Neural cell (in vitro differentiated cells): Measurements from ENCODE around the gene ISL2. TPM values are rescaled to one million over a fixed set of nuclear protein-coding genes. Genes with fewer than 3 reads are reported as not detected.

Experiments used
- H2AFZ ChIP-seq: fragments of 200-600, 300-800 bp; sonication (generic), shearing (Covaris generic); 2 replicates; pipeline ENCODE4 v1.6.0; 2014; ENCODE audit warnings: low read depth, mild to moderate bottlenecking, antibody characterized with exemption, low read length, moderate library complexity
- H3F3A ChIP-seq: fragments of 200-600 bp; shearing (Covaris generic); 2 replicates; pipeline ENCODE4 v1.6.1; 2016; ENCODE audit warnings: mild to moderate bottlenecking, moderate library complexity, mixed read lengths, antibody characterized with exemption, low read length; ENCODE audit not compliant: insufficient read depth, poor library complexity, severe bottlenecking
- H3K27ac ChIP-seq: fragments of 200-600, 300-800 bp; sonication (generic), shearing (Covaris generic); 2 replicates; pipeline ENCODE4 v1.5.1; 2014; ENCODE audit warnings: mild to moderate bottlenecking, low read length, moderate library complexity
- H3K27me3 ChIP-seq: fragments of 300-800, 200-600 bp; sonication (generic), shearing (Covaris generic); 2 replicates; pipeline ENCODE4 v1.6.0; 2014; ENCODE audit warnings: mild to moderate bottlenecking, low read depth, low read length, moderate library complexity; ENCODE audit not compliant: insufficient read depth
- H3K36me3 ChIP-seq: fragments of 300-800, 200-600 bp; sonication (generic), shearing (Covaris generic); 2 replicates; pipeline ENCODE4 v1.5.1; 2014; ENCODE audit warnings: mild to moderate bottlenecking, antibody characterized with exemption, low read length, moderate library complexity; ENCODE audit not compliant: insufficient read depth
- H3K4me2 ChIP-seq: fragments of 300-800, 200-600 bp; sonication (generic), shearing (Covaris generic); 2 replicates; pipeline ENCODE4 v1.6.0; 2014; ENCODE audit warnings: mild to moderate bottlenecking, low read length
- H3K4me3 ChIP-seq: fragments of 300-800, 200-600 bp; sonication (generic), shearing (Covaris generic); 2 replicates; pipeline ENCODE4 v1.5.1; 2014; ENCODE audit warnings: mild to moderate bottlenecking, low read length, moderate library complexity
- H3K79me2 ChIP-seq: fragments of 200-600 bp; shearing (Covaris generic); replicated peaks from 2 replicates; pipeline ENCODE4 v1.6.0; 2014; ENCODE audit warnings: mild to moderate bottlenecking, low read length, moderate library complexity; ENCODE audit not compliant: insufficient read depth
- H3K9ac ChIP-seq: fragments of 300-800, 200-600 bp; sonication (generic), shearing (Covaris generic); 2 replicates; pipeline ENCODE4 v1.6.1; 2016; ENCODE audit warnings: mild to moderate bottlenecking, low read length, mixed read lengths
- H3K9me2 ChIP-seq: fragments of 200-600 bp; shearing (Covaris generic); 2 replicates; pipeline ENCODE4 v1.6.1; 2016; ENCODE audit warnings: mild to moderate bottlenecking, low read length, mixed read lengths; ENCODE audit not compliant: insufficient read depth
- H3K9me3 ChIP-seq: fragments of 200-600, 300-800 bp; sonication (generic), shearing (Covaris generic); 2 replicates; pipeline ENCODE4 v1.6.1; 2016; ENCODE audit warnings: mild to moderate bottlenecking, mixed run types, low read length, moderate library complexity, mixed read lengths
- H4K20me1 ChIP-seq: fragments of 200-600 bp; shearing (Covaris generic); 2 replicates; pipeline ENCODE4 v1.6.1; 2016; ENCODE audit warnings: mild to moderate bottlenecking, mixed run types; ENCODE audit not compliant: insufficient read depth
- EP300 ChIP-seq: fragments of 450-650 bp; conservative IDR thresholded peaks from 2 replicates; pipeline ENCODE4 v1.6.1; 2014; ENCODE audit warnings: antibody characterized with exemption, mild to moderate bottlenecking, moderate library complexity; ENCODE audit not compliant: poor library complexity, severe bottlenecking
- EZH2 ChIP-seq: fragments of 200-600, 300-800 bp; shearing (Covaris generic), sonication (generic); IDR thresholded peaks from 2 replicates; pipeline ENCODE4 v1.6.1; 2014; ENCODE audit warnings: antibody characterized with exemption, low read length, borderline replicate concordance, mild to moderate bottlenecking; ENCODE audit not compliant: insufficient read depth, poor library complexity, severe bottlenecking
- MXI1 ChIP-seq: fragments of 450-650 bp; conservative IDR thresholded peaks from 2 replicates; pipeline ENCODE4 v1.6.1; 2014; ENCODE audit warnings: antibody characterized with exemption, mild to moderate bottlenecking; ENCODE audit not compliant: poor library complexity, severe bottlenecking
- POLR2AphosphoS5 ChIP-seq: IDR thresholded peaks from 2 replicates; pipeline ENCODE4 v1.6.1; 2012
- RAD21 ChIP-seq: fragments of 450-650 bp; conservative IDR thresholded peaks from 2 replicates; pipeline ENCODE4 v1.6.1; 2014; ENCODE audit warnings: antibody characterized with exemption, mild to moderate bottlenecking, moderate library complexity
- SMC3 ChIP-seq: fragments of 450-650 bp; conservative IDR thresholded peaks from 2 replicates; pipeline ENCODE4 v1.6.1; 2014; ENCODE audit warnings: antibody characterized with exemption, mild to moderate bottlenecking, moderate library complexity; ENCODE audit not compliant: poor library complexity
- TAF1 ChIP-seq: IDR thresholded peaks from 2 replicates; pipeline ENCODE4 v1.6.1; 2012; ENCODE audit warnings: low read depth
- polyA plus RNA-seq: library from polyadenylated mRNA; depleted of rRNA; stranded (reverse); fragments of >200 nt; gene quantifications from 2 replicates; pipeline ENCODE4 v1.2.3, GENCODE V29; 2014
- TF ChIP-seq, protein P1 (sequence below): fragments of 450-650 bp; IDR thresholded peaks from 2 replicates; pipeline ENCODE4 v1.5.1; 2014; ENCODE audit warnings: antibody characterized with exemption, mild to moderate bottlenecking, moderate library complexity; ENCODE audit not compliant: poor library complexity, severe bottlenecking
- TF ChIP-seq, protein P2 (sequence below): IDR thresholded peaks from 2 replicates; pipeline ENCODE4 v1.6.1; 2012; ENCODE audit warnings: borderline replicate concordance

ISL2 gene
- polyA plus RNA-seq, 1 donor from 2014 or later = not detected

DNA sequence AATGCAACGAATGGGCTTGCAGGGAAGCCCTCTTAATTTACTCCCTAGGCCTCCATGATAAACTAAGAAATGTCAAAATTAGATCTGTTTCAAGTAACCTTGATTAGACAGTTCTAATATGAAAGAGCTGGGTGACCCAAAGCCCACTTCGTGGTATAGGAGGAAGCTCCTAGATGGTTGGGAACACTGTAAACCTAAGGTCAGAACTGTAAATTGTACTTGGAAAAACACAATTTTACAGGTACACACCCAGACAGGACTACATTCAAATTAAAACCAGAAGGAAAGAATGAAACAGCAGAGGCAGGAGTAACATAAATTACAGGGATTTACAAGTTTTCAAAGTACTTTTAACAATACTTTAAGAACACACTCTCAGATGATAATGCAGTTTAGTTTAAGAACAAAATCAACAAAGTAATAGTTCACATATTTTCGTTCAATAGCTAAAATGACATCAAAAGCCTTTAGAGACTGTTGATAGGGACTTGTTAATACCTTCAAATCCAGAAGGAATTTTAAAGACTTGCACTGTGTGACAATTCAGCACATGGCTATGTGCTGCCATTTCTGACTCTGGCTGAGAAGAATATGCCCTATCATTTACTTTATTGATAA lies 18.4 kb downstream of the ISL2 start:
- Histone ChIP-seq H2AFZ (no peak overlapping the region), H3K9ac (no peak overlapping the region), H3K36me3 (no peaks in the 10 kb centered on the region), H3K4me3 (no peak overlapping the region), H3K27ac (no peak overlapping the region), H3K9me2 (no peaks in the 10 kb centered on the region), H3K79me2 (no peaks in the 10 kb centered on the region), H4K20me1 (no peaks in the 10 kb centered on the region), H3F3A (no peaks in the 10 kb centered on the region), H3K27me3 (no peaks in the 10 kb centered on the region), H3K9me3 (no peaks in the 10 kb centered on the region), H3K4me2 (no peak overlapping the region)
- TF ChIP-seq RAD21 (no peak), TAF1 (no peak), EP300 (no peak), SMC3 (no peak), EZH2 (no peak), MXI1 (no peak), POLR2AphosphoS5 (no peak)
- TF ChIP-seq, protein P1, sequence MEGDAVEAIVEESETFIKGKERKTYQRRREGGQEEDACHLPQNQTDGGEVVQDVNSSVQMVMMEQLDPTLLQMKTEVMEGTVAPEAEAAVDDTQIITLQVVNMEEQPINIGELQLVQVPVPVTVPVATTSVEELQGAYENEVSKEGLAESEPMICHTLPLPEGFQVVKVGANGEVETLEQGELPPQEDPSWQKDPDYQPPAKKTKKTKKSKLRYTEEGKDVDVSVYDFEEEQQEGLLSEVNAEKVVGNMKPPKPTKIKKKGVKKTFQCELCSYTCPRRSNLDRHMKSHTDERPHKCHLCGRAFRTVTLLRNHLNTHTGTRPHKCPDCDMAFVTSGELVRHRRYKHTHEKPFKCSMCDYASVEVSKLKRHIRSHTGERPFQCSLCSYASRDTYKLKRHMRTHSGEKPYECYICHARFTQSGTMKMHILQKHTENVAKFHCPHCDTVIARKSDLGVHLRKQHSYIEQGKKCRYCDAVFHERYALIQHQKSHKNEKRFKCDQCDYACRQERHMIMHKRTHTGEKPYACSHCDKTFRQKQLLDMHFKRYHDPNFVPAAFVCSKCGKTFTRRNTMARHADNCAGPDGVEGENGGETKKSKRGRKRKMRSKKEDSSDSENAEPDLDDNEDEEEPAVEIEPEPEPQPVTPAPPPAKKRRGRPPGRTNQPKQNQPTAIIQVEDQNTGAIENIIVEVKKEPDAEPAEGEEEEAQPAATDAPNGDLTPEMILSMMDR = no peak
- TF ChIP-seq, protein P2, sequence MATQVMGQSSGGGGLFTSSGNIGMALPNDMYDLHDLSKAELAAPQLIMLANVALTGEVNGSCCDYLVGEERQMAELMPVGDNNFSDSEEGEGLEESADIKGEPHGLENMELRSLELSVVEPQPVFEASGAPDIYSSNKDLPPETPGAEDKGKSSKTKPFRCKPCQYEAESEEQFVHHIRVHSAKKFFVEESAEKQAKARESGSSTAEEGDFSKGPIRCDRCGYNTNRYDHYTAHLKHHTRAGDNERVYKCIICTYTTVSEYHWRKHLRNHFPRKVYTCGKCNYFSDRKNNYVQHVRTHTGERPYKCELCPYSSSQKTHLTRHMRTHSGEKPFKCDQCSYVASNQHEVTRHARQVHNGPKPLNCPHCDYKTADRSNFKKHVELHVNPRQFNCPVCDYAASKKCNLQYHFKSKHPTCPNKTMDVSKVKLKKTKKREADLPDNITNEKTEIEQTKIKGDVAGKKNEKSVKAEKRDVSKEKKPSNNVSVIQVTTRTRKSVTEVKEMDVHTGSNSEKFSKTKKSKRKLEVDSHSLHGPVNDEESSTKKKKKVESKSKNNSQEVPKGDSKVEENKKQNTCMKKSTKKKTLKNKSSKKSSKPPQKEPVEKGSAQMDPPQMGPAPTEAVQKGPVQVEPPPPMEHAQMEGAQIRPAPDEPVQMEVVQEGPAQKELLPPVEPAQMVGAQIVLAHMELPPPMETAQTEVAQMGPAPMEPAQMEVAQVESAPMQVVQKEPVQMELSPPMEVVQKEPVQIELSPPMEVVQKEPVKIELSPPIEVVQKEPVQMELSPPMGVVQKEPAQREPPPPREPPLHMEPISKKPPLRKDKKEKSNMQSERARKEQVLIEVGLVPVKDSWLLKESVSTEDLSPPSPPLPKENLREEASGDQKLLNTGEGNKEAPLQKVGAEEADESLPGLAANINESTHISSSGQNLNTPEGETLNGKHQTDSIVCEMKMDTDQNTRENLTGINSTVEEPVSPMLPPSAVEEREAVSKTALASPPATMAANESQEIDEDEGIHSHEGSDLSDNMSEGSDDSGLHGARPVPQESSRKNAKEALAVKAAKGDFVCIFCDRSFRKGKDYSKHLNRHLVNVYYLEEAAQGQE = no peak

DNA sequence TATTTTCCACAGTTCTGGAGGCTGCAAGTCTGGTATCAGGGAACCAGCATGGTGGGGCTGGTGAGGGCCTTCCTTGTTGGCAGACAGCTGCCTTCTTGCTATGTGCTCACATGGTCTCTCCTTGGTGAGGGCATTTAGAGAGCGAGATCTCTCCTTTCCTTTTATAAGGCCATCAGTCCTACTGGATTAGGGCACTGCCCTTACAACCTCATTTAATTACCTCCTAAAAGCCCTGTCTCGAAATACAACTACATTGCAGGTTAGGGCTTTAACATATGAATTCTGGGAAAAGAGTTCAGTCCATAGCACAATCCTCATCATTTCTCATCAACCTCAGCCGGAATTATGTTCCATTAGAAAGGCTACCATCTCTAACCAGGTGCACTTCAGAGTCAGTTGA lies 21.9 kb downstream of the ISL2 start:
- Histone ChIP-seq H3K4me2 (no peak overlapping the region), H3K36me3 (no peaks in the 10 kb centered on the region), H4K20me1 (no peaks in the 10 kb centered on the region), H2AFZ (no peak overlapping the region), H3K4me3 (no peak overlapping the region), H3K27ac (no peak overlapping the region), H3K9me3 (no peaks in the 10 kb centered on the region), H3K9me2 (no peaks in the 10 kb centered on the region), H3F3A (no peaks in the 10 kb centered on the region), H3K9ac (no peak overlapping the region), H3K79me2 (no peaks in the 10 kb centered on the region), H3K27me3 (no peaks in the 10 kb centered on the region)
- TF ChIP-seq SMC3 (no peak), EP300 (no peak), TAF1 (no peak), RAD21 (no peak), POLR2AphosphoS5 (no peak), MXI1 (no peak), EZH2 (no peak)
- TF ChIP-seq, protein P1 = no peak
- TF ChIP-seq, protein P2 = no peak
